HFFc6 (cell line): ENCODE measurements around the gene PANX3. TPM values are rescaled to one million over a fixed set of nuclear protein-coding genes. Genes with fewer than 3 reads are reported as not detected.

Experiments
- DNase-seq: peaks from one replicate; pipeline ENCODE4 v3.0.0-alpha.2; 2018
- H3K27ac Mint-ChIP-seq: 2 replicates; pipeline ENCODE4 v1.8.0; 2020; ENCODE audit warnings: mild to moderate bottlenecking, mixed read lengths
- H3K27me3 Mint-ChIP-seq: 2 replicates; pipeline ENCODE4 v1.8.0; 2021; ENCODE audit warnings: mild to moderate bottlenecking, moderate library complexity, mixed read lengths; ENCODE audit not compliant: insufficient read depth
- H3K36me3 Mint-ChIP-seq: 2 replicates; pipeline ENCODE4 v1.8.0; 2021; ENCODE audit warnings: low read depth, mixed read lengths
- H3K4me1 Mint-ChIP-seq: 2 replicates; pipeline ENCODE4 v1.8.0; 2020; ENCODE audit warnings: low read depth, mixed read lengths
- H3K4me3 Mint-ChIP-seq: 2 replicates; pipeline ENCODE4 v1.8.0; 2020; ENCODE audit warnings: mild to moderate bottlenecking, moderate library complexity, mixed read lengths
- H3K9me3 Mint-ChIP-seq: 2 replicates; pipeline ENCODE4 v1.8.0; 2020; ENCODE audit warnings: mild to moderate bottlenecking, mixed read lengths
- total RNA-seq, 6 experiments: library from RNA; stranded (reverse); fragmentation: NEBNext Ultra II Directional; extraction: Animal tissue kit (Norgen Biotek cat#: 25700); gene quantifications; 2 replicates in 1 of 6; 3 replicates in 5 of 6; pipeline ENCODE4 v1.2.3, GENCODE V29; 2021
- TF ChIP-seq, protein P1 (sequence below): fragments of 200-600 bp; sonication (generic); IDR thresholded peaks from 2 replicates; pipeline ENCODE4 v1.5.0; 2021; ENCODE audit warnings: antibody characterized with exemption, mild to moderate bottlenecking

The PANX3 gene
- total RNA-seq, 6 experiments from 2014 or later = not detected

DNA sequence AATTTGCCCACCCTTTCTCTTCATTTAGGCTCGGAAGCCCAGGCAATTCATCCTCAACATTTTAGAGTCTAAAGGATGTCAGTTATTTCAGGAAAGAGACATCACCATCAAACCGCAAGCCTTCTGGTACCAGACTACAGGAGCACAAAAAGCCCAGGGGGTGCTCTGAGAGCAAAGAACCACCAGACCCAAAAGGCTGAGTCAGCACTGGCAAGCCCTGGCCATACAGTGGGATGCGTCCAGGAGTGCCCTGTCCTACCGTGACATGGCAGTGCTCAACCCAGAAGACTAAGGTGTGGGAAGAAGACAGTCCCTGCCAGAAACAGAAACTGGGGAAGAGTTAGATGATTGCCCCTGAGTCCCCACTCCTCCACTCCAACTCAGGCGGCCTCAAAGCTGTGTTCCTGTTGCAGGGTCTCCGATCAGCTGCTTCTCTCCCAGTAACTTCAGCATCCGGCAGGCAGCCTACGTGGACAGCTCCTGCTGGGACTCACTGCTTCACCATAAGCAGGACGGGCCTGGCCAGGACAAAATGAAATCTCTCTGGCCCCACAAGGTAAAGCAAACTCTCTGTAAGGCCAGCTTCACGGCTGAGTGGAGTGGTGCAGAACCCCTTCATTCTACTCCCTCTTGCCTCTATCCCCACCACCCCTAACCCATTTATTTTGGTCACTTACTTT lies 1.5 kb downstream of the PANX3 start:
- H3K27ac Mint-ChIP-seq = no peak overlapping the region
- H3K4me1 Mint-ChIP-seq = no peaks in the 10 kb centered on the region
- TF ChIP-seq, protein P1, sequence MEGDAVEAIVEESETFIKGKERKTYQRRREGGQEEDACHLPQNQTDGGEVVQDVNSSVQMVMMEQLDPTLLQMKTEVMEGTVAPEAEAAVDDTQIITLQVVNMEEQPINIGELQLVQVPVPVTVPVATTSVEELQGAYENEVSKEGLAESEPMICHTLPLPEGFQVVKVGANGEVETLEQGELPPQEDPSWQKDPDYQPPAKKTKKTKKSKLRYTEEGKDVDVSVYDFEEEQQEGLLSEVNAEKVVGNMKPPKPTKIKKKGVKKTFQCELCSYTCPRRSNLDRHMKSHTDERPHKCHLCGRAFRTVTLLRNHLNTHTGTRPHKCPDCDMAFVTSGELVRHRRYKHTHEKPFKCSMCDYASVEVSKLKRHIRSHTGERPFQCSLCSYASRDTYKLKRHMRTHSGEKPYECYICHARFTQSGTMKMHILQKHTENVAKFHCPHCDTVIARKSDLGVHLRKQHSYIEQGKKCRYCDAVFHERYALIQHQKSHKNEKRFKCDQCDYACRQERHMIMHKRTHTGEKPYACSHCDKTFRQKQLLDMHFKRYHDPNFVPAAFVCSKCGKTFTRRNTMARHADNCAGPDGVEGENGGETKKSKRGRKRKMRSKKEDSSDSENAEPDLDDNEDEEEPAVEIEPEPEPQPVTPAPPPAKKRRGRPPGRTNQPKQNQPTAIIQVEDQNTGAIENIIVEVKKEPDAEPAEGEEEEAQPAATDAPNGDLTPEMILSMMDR = no peak
- peaks cover 19% of the 10 kb centered on the region for H3K27me3 Mint-ChIP-seq
- no peaks in the 10 kb centered on the region for H3K36me3 Mint-ChIP-seq
- H3K9me3 Mint-ChIP-seq = no peaks in the 10 kb centered on the region
- no peak overlapping the region for H3K4me3 Mint-ChIP-seq
- no peak for DNase-seq

DNA sequence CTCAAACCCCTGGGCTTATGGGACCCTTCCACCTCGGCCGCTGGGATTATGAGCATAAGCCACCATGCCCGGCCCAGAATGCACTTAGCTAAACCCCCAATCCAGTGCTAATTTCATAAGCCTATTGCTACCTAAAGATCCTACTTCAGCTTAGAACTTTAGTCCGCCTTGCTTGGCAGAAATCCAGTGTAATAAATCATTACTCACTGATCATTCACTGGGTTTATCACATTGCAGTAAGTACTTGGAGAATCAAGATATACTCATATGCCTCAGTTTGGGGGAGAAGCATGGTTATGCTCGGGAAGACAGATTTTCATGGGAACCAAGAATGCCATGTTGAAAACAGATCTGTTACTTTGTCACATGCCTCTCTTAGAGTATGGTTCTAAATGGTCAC lies 7.6 kb downstream of the PANX3 start:
- Mint-ChIP-seq H3K4me1 (peaks cover 12% of the 10 kb centered on the region), H3K9me3 (no peaks in the 10 kb centered on the region), H3K36me3 (no peaks in the 10 kb centered on the region), H3K27me3 (peaks cover 26% of the 10 kb centered on the region), H3K27ac (no peak overlapping the region), H3K4me3 (no peak overlapping the region)
- no peak for DNase-seq
- TF ChIP-seq, protein P1 = no peak

DNA sequence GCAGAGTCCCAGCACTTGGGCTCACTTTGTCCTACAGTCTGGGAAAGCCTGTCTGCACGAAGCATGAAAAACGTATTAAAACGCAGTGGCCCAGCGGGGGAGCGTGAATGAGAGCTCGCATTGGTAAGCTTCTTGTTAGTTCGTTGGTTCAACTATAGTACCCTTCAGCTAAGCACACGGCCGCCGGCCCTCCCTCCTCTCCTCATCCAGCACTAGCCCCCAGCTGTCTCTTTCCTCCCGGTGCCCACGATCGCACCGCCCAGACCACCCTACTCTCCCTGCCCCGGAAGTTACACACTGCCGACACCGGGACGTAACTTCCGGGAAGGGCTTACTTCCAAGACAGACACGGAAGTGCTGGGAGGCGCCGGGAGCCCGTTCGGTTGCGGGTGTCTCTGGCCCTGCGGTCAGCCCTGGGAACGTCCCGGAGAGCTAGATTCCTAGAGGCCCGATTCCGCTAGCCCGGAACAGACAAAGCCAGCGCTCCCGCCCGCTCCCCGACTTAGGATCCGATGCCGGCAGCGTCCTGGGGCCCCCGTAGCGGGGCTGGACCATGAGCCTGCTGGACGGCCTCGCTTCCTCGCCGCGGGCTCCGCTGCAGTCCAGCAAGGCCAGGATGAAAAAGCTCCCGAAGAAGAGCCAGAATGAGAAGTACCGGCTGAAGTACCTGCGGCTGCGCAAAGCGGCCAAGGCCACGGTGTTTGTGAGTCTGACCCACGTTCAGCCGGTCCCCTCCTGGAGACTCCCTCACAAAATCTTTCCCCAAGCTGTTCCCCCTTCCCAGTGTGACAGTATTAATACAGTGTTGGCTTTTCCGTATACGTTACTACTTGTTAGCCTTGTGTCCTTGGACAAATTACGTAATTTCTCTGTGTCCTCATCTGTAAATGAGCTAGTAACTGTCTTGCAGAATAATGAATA lies 11.6 kb downstream of the PANX3 start, which contains the start of gene TBRG1:
Gene TBRG1 (plus strand): TSS at position 334 of the 921 bp plus-strand sequence. CDS start 220 bp downstream, at position 554.
- TF ChIP-seq, protein P1 = no peak

DNA sequence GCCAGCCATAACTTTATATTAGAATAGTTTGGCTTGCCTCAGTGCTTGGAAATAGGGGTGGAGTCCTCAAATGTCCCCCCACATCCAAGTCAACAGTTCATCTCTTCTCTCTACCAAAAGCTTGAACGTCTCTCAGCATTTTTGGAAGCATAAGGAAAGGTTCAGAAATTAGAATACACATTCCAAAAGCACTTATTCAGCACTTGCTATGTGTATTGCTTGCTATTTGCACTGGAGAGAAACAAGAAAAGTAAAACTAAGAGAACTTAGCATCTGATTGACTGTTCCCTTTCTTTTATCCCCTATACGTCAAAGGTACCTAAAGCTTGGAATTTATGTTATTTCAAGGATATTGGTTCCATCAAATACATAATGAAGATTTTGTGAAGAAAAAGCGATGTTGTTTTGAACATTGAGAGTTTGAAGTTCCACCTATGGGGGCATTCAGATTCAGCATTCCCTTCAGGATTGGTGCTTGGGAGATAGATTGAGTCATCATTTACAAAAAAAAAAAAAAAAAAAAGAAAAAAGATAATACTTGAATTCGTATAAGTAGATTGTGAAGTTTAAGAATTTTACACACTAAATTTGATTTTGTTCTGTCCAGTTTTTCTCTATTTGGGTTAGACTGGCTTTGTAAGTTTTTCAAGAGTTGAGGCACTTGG lies 12.8 kb downstream of the PANX3 start:
- Mint-ChIP-seq H3K27ac (peak overlapping the region; percentile 96), H3K27me3 (peaks cover 6% of the 10 kb centered on the region), H3K4me1 (peaks cover 31% of the 10 kb centered on the region), H3K36me3 (peaks cover 25% of the 10 kb centered on the region), H3K9me3 (no peaks in the 10 kb centered on the region), H3K4me3 (peak overlapping the region; percentile 97)
- TF ChIP-seq, protein P1 = no peak
- peak; percentile 26 for DNase-seq

More for the DNA sequence above, 11.6 kb downstream of the PANX3 start, which contains the start of gene TBRG1:
- Mint-ChIP-seq H3K4me3 (peak within 1 kb of the TSS; percentile 97), H3K4me1 (peaks cover 31% of the 10 kb centered on the region), H3K9me3 (no peaks in the 10 kb centered on the region), H3K27me3 (peaks cover 9% of the 10 kb centered on the region), H3K27ac (peak within 1 kb of the TSS; percentile 96), H3K36me3 (peaks cover 20% of the 10 kb centered on the region)
- peak; percentile 79 for DNase-seq

DNA sequence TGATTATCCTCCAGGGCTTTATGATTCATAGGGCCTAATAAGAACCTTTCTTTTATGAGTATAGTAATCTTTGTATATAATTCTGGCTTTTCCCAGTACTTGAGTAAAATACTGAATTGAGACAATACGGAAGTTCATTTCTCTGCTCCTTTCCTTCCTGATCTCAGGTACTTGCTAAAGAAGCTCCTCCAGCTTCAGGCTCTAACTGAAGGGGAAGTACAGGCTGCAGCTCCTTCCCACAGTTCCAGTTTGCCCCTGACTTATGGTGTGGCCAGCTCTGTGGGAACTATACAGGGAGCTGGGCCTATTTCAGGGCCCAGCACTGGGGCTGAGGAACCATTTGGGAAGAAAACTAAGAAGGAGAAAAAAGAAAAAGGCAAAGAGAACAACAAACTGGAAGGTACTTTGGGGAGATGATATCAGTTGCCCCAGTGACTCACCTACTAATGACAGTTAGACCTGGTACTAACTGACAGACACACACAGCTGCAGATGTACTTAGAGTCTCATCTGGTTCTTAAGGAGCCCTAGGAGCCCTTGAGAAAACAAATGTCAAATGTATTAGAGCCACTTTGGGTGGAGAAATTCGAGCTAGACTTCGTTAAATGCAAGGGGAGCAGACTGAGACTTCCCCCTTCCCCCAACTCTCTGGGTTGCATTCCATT lies 14.4 kb downstream of the PANX3 start:
- Mint-ChIP-seq H3K4me1 (peaks cover 31% of the 10 kb centered on the region), H3K36me3 (peaks cover 25% of the 10 kb centered on the region), H3K9me3 (no peaks in the 10 kb centered on the region), H3K27me3 (no peaks in the 10 kb centered on the region), H3K4me3 (no peak overlapping the region), H3K27ac (peak overlapping the region; percentile 47; the same call in 1 of the 2 replicates)
- TF ChIP-seq, protein P1 = no peak
- DNase-seq = no peak
